NCI-H524 treated with DMSO at 0.1 percent for 48 hours (cell line): ENCODE data around the gene ARCN1.

Experiments used
- DNase-seq: peaks from one replicate; lab custom pipeline; 2025; lab: John Stamatoyannopoulos, UW

ARCN1 gene

GRCh38 chr11:118639899-118640298 is 67.7 kb downstream of the ARCN1 start:
- no peak for DNase-seq

- no peak for DNase-seq
Observed at GRCh38 chr11:118640332-118641154, 68.3 kb downstream of the ARCN1 start.

- no peak for DNase-seq
Observed at GRCh38 chr11:118641397-118642019, 69.3 kb downstream of the ARCN1 start.

DNA sequence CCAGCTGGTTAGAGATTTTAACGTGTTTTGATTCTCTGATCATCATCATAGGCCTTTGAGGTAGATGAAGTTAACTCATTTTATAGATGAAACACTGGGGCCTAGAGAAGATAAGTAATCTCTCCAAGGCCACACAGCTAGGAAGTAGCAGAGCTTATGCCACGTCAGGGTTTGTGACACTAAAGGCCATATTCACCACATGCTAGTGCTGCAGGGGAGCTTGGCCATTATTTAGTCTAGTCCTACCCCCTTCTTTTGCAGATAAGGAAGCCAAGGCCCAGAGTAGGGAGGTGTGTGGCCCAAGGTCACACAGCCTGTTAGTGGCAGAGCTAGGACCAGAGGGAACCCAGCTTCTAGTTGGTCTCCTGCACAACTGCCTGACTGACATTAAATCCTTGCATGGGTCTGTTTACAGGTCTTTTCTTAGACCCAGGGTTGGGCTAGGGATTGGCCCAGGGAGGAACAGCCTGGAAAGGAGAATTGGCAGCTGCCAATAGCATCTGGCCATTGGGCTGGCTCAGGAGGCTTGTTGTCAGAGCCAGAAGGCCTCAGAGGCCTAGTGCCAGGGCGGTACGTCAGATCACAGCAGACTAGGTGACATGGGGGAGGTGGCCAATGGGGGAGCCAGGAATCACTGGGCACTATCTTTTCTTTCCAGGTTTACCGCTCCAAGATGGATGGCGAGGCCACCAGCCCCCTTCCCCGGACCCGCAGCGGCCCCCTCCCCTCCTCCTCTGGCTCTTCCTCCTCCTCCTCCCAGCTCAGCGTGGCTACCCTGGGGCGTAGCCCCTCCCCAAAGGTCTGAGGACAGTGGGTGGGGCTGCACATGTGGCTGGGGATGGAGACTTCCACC is 71.2 kb downstream of the ARCN1 start:
- DNase-seq, result no peak

DNA sequence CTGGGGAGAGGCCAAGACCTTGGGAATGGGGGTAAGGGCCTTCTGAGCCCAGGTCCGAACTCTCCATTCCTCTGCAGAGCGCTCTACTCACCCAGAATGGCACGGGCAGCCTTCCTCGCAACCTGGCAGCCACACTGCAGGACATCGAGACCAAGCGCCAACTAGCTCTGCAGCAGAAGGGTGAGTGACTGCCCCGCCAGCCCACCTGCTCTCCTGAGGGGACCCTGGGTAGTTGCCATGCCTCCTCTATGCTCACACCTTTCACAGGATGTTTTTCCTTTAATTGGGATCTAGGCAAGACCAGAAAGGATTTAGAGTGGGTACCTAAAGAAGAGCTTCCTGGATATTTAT is 71.8 kb downstream of the ARCN1 start:
- DNase-seq, result no peak

- no peak for DNase-seq
Observed at GRCh38 chr11:118644496-118644895, 72.3 kb downstream of the ARCN1 start.

GRCh38 chr11:118645066-118645715 is 73.0 kb downstream of the ARCN1 start:
- no peak for DNase-seq

DNA sequence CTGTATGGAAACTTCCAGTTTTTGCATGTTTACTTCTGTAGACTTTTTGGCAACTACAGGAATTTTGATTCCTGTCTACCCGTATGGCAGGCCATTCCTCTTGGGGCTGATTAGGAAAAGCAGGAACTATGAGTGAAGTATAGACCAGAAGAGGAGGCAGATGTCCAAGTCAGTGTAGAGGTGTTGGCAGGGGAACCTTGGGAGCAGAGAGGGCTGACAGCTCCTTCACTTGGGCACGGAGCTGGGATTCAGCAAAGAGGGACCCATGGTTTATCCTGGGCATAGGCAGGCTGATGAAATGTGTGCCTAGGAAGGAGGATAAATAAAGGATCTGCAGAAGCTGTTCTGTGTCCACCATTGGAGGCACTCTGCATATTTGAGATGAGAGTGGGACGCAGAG is 74.2 kb downstream of the ARCN1 start:
- no peak for DNase-seq

GRCh38 chr11:118648291-118648690 is 76.1 kb downstream of the ARCN1 start:
- DNase-seq, result no peak

DNA sequence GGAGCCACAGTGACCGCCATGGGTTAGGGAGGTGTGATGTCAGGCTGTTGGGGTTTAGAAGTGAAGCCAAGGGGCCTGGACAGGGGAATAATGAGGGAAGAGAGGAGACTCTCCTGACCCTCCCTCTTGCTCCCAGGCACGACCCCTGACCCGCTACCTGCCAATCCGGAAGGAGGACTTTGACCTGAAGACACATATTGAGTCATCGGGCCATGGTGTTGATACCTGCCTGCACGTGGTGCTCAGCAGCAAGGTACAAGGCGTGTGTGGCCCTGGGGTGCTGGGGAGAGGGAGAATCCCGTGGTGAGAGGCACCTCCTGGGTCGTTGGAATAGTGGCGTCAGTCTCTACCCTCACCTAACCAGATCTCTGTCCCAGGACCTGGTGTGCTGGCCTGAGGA is 77.7 kb downstream of the ARCN1 start:
- DNase-seq, result no peak

DNA sequence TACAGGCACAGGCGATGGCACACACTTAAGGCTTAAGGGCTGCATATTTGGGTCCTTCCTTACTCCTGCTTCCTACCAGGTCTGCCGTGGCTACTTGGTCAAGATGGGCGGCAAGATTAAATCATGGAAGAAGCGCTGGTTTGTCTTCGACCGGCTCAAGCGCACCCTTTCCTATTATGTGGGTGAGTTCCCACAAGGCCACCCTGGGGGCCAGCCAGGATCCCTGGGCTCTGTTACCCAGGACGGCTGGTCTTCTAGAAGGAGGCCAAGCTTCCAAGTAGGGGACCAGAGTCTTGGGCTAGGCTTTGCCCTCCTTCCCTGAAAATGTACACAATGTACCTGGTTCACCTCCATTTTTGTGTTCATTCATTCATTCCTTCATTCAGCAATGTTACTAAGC is 78.2 kb downstream of the ARCN1 start:
- no peak for DNase-seq

DNA sequence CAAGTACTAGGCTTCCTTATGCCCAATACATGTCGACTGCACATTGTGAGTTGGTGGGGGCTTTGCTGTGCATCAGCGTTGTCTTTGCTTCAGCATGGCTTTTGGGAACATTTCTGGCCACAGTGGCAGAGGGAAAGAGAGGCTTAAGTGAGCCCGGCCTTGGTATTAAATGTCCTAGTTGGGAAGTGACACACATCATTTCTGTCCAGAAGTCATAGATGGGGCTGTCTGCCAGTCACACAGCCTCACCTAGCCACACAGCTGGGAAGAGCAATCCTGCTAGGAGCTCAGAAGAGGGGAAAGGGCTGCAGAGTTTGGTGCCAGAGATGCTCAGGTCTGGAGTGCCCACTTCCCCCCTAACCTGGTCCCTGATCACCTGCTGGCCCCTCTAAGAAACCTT is 79.6 kb downstream of the ARCN1 start:
- DNase-seq, result no peak
